SK-N-SH treated with all-trans-retinoic acid at 6 μM for 48 hours (cell line): Measurements from ENCODE around the gene RSF1.

Source experiments
- ATAC-seq: fragments of 200-7000 bp; cut with Tn5 transposase; 3 replicates; pipeline ENCODE4 v1.9.1; 2020; ENCODE audit warnings: mild to moderate bottlenecking, moderate library complexity
- ARNTL ChIP-seq: fragments of 450-650 bp; formaldehyde crosslinking; IDR thresholded peaks from 2 replicates; pipeline ENCODE4 v1.5.0; 2020; ENCODE audit warnings: low read depth, mild to moderate bottlenecking, moderate library complexity, borderline replicate concordance
- BACH2 ChIP-seq: fragments of 250-450 bp; sonication (Bioruptor Pico); IDR thresholded peaks from 2 replicates; pipeline ENCODE4 v1.9.0; 2021; ENCODE audit warnings: mild to moderate bottlenecking, borderline replicate concordance
- CSDC2 ChIP-seq: fragments of 250-450 bp; sonication (Bioruptor Pico); IDR thresholded peaks from 2 replicates; pipeline ENCODE4 v1.5.0; 2020; ENCODE audit warnings: mild to moderate bottlenecking, moderate library complexity
- GLIS3 ChIP-seq: fragments of 250-450 bp; sonication (Bioruptor Pico); IDR thresholded peaks from 2 replicates; pipeline ENCODE4 v1.5.0; 2020; ENCODE audit warnings: mild to moderate bottlenecking, moderate library complexity
- ISL1 ChIP-seq: fragments of 250-450 bp; sonication (Bioruptor Pico); IDR thresholded peaks from 2 replicates; pipeline ENCODE4 v2.1.2; 2022; ENCODE audit warnings: mild to moderate bottlenecking, moderate library complexity
- OSR1 ChIP-seq: fragments of 250-450 bp; sonication (Bioruptor Pico); IDR thresholded peaks from 2 replicates; pipeline ENCODE4 v1.8.0; 2022; ENCODE audit warnings: moderate library complexity, mild to moderate bottlenecking, inconsistent platforms
- PPARA ChIP-seq: fragments of 250-450 bp; sonication (Bioruptor Pico); IDR thresholded peaks from 2 replicates; pipeline ENCODE4 v1.5.0; 2020; ENCODE audit warnings: mild to moderate bottlenecking, borderline replicate concordance
- RARB ChIP-seq: fragments of 250-450 bp; sonication (Bioruptor Pico); IDR thresholded peaks from 2 replicates; pipeline ENCODE4 v1.8.0; 2021; ENCODE audit warnings: mild to moderate bottlenecking, moderate library complexity
- SNAI2 ChIP-seq: fragments of 250-450 bp; sonication (Bioruptor Pico); IDR thresholded peaks from 2 replicates; pipeline ENCODE4 v1.5.0; 2020; ENCODE audit warnings: mild to moderate bottlenecking, moderate library complexity
- TCF4 ChIP-seq: fragments of 250-450 bp; sonication (Bioruptor Pico); IDR thresholded peaks from 2 replicates; pipeline ENCODE4 v1.8.0; 2021; ENCODE audit warnings: mild to moderate bottlenecking, moderate library complexity, borderline replicate concordance
- TOX ChIP-seq: fragments of 250-450 bp; sonication (Bioruptor Pico); IDR thresholded peaks from 2 replicates; pipeline ENCODE4 v1.8.0; 2021; ENCODE audit warnings: mild to moderate bottlenecking, moderate library complexity, borderline replicate concordance
- ZC3H10 ChIP-seq: fragments of 250-450 bp; sonication (Bioruptor Pico); IDR thresholded peaks from 2 replicates; pipeline ENCODE4 v1.5.1; 2021; ENCODE audit warnings: mild to moderate bottlenecking, moderate library complexity
- ZFP3 ChIP-seq: fragments of 250-450 bp; sonication (Bioruptor Pico); IDR thresholded peaks from 2 replicates; pipeline ENCODE4 v1.5.0; 2020; ENCODE audit warnings: mild to moderate bottlenecking, moderate library complexity
- ZFP30 ChIP-seq: fragments of 450-650 bp; formaldehyde crosslinking; IDR thresholded peaks from 2 replicates; pipeline ENCODE4 v1.5.0; 2022; ENCODE audit warnings: mild to moderate bottlenecking, moderate library complexity
- ZNF565 ChIP-seq: fragments of 450-650 bp; formaldehyde crosslinking; conservative IDR thresholded peaks from 2 replicates; pipeline ENCODE4 v1.5.0; 2020; ENCODE audit warnings: low read depth, mild to moderate bottlenecking, moderate library complexity
- ZNF70 ChIP-seq: fragments of 450-650 bp; formaldehyde crosslinking; IDR thresholded peaks from 2 replicates; pipeline ENCODE4 v1.5.0; 2020; ENCODE audit warnings: mild to moderate bottlenecking, moderate library complexity
- ZNF8 ChIP-seq: fragments of 450-650 bp; formaldehyde crosslinking; IDR thresholded peaks from 2 replicates; pipeline ENCODE4 v1.5.0; 2020; ENCODE audit warnings: mild to moderate bottlenecking, moderate library complexity
- TF ChIP-seq, protein P1 (sequence below): fragments of 250-450 bp; sonication (Bioruptor Pico); IDR thresholded peaks from 2 replicates; pipeline ENCODE4 v1.5.0; 2020; ENCODE audit warnings: mild to moderate bottlenecking, moderate library complexity
- TF ChIP-seq, protein P2 (sequence below): fragments of 250-450 bp; sonication (Bioruptor Pico); IDR thresholded peaks from 2 replicates; pipeline ENCODE4 v1.8.0; 2020; ENCODE audit warnings: mild to moderate bottlenecking, moderate library complexity, borderline replicate concordance
- TF ChIP-seq, protein P3 (sequence below): fragments of 250-450 bp; sonication (Bioruptor Pico); IDR thresholded peaks from 2 replicates; pipeline ENCODE4 v1.5.1; 2020; ENCODE audit warnings: low read depth, mild to moderate bottlenecking, moderate library complexity

RSF1 gene

DNA sequence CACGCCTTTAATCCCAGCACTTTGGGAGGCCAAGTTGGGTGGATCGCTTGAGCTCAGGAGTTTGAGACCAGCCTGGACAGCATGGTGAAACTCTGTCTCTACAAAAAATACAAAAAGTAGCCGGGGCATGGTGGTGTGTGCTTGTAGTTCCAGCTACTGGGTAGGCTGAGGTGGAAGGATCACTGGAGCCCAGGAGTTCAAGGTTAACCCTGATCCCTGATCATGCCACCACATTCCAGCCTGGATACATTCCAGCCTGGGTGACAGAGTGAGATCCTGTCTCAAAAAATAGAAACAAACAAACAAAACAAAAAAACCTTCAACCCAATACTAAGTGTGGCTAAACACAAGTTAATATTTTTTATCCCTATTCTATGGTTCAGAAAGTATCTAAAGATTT lies 116.5 kb downstream of the RSF1 start:
- no peak for TF ChIP-seq CSDC2
- no peak for TF ChIP-seq ZC3H10 (CRISPR knock-in tag)
- no peak for TF ChIP-seq GLIS3
- no peak for TF ChIP-seq ZNF565 (CRISPR knock-in tag)
- TF ChIP-seq TOX (CRISPR knock-in tag): no peak
- TF ChIP-seq RARB (CRISPR knock-in tag): no peak
- no peak for TF ChIP-seq TCF4 (CRISPR knock-in tag)
- TF ChIP-seq SNAI2 (CRISPR knock-in tag): no peak
- no peak for ATAC-seq

DNA sequence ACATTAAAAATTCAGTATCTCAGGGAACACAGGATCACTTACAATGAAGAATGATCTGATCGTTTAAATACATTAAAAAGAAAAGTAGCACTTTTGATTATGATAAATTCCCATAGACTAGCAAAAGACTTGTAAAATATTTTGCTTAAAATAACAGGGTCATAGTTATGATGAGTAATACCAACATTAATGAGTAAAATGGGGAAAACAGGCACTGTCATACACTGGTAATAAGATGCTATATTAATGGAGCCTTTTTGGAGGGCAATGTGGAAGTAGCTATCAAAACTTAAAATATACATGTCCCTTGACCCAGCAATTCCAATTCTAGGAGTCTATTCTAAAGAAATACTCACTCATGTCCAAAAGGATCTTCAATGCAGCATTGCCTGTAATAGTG lies 121.1 kb downstream of the RSF1 start:
- TF ChIP-seq ISL1 (CRISPR knock-in tag) (no peak), BACH2 (CRISPR knock-in tag) (no peak), SNAI2 (CRISPR knock-in tag) (no peak), ZFP3 (CRISPR knock-in tag) (no peak), ZNF8 (CRISPR knock-in tag) (no peak)
- TF ChIP-seq, protein P1, sequence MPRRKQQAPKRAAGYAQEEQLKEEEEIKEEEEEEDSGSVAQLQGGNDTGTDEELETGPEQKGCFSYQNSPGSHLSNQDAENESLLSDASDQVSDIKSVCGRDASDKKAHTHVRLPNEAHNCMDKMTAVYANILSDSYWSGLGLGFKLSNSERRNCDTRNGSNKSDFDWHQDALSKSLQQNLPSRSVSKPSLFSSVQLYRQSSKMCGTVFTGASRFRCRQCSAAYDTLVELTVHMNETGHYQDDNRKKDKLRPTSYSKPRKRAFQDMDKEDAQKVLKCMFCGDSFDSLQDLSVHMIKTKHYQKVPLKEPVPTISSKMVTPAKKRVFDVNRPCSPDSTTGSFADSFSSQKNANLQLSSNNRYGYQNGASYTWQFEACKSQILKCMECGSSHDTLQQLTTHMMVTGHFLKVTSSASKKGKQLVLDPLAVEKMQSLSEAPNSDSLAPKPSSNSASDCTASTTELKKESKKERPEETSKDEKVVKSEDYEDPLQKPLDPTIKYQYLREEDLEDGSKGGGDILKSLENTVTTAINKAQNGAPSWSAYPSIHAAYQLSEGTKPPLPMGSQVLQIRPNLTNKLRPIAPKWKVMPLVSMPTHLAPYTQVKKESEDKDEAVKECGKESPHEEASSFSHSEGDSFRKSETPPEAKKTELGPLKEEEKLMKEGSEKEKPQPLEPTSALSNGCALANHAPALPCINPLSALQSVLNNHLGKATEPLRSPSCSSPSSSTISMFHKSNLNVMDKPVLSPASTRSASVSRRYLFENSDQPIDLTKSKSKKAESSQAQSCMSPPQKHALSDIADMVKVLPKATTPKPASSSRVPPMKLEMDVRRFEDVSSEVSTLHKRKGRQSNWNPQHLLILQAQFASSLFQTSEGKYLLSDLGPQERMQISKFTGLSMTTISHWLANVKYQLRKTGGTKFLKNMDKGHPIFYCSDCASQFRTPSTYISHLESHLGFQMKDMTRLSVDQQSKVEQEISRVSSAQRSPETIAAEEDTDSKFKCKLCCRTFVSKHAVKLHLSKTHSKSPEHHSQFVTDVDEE (CRISPR knock-in tag): no peak
- TF ChIP-seq, all 23 proteins: peak for 0
- no peak for ATAC-seq

DNA sequence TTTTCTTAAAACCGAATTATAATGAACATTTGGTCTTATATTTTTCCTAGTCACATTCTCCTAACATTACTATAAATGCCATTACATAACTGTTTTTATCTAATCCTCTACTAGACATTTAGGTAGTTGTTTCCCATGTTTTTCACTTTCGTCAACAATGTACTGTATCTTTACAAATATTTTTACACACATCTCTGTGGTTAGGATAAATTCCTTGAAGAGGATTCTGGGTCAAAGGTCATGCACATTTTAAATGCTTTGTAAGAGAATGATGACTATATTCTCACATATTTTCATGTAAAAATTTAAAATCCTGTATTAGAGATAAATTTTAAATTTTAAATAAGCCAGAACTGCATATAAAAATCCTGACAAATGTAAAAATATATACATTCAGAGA lies 121.6 kb downstream of the RSF1 start:
- ATAC-seq: no peak

More for the DNA sequence above, 121.6 kb downstream of the RSF1 start:
- TF ChIP-seq ZNF70 (CRISPR knock-in tag): no peak
- no peak for TF ChIP-seq OSR1
- TF ChIP-seq BACH2 (CRISPR knock-in tag): no peak
- no peak for TF ChIP-seq ZNF565 (CRISPR knock-in tag)
- TF ChIP-seq, protein P1 (CRISPR knock-in tag): no peak
- no peak for TF ChIP-seq ZFP30 (CRISPR knock-in tag)
- no peak for TF ChIP-seq TCF4 (CRISPR knock-in tag)
- no peak for TF ChIP-seq RARB (CRISPR knock-in tag)
- no peak for TF ChIP-seq ARNTL (CRISPR knock-in tag)
- TF ChIP-seq, protein P2, sequence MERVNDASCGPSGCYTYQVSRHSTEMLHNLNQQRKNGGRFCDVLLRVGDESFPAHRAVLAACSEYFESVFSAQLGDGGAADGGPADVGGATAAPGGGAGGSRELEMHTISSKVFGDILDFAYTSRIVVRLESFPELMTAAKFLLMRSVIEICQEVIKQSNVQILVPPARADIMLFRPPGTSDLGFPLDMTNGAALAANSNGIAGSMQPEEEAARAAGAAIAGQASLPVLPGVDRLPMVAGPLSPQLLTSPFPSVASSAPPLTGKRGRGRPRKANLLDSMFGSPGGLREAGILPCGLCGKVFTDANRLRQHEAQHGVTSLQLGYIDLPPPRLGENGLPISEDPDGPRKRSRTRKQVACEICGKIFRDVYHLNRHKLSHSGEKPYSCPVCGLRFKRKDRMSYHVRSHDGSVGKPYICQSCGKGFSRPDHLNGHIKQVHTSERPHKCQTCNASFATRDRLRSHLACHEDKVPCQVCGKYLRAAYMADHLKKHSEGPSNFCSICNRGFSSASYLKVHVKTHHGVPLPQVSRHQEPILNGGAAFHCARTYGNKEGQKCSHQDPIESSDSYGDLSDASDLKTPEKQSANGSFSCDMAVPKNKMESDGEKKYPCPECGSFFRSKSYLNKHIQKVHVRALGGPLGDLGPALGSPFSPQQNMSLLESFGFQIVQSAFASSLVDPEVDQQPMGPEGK (CRISPR knock-in tag): no peak
- no peak for TF ChIP-seq PPARA (CRISPR knock-in tag)
- TF ChIP-seq, protein P3, sequence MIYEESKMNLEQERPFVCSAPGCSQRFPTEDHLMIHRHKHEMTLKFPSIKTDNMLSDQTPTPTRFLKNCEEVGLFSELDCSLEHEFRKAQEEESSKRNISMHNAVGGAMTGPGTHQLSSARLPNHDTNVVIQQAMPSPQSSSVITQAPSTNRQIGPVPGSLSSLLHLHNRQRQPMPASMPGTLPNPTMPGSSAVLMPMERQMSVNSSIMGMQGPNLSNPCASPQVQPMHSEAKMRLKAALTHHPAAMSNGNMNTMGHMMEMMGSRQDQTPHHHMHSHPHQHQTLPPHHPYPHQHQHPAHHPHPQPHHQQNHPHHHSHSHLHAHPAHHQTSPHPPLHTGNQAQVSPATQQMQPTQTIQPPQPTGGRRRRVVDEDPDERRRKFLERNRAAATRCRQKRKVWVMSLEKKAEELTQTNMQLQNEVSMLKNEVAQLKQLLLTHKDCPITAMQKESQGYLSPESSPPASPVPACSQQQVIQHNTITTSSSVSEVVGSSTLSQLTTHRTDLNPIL (CRISPR knock-in tag): no peak
